HG03460 (cell line): ENCODE results near the gene LGALS8.

Experiments
- ATAC-seq: cut with Tn5 transposase; IDR thresholded peaks from one replicate; pipeline ENCODE4 v1.9.1; 2021; ENCODE audit not compliant: unreplicated experiment

Gene LGALS8

DNA sequence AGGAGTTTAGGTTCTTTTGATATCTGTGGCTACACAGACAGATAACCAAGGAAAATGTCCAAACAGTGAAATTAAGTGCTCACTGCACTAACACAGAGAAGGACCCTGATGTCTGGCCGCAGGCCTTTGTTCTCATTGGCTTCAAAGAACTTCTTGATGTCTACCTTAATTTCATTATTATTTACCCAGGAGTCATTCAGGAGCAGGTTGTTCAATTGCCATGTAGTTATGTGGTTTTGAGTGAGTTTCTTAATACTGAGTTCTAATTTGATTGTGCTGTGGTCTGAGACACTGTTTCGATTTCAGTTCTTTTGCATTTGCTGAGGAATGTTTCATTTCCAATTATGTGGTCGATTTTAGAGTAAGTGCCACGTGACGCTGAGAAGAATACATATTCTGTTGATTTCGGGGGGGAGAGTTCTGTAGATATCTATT is 15.2 kb upstream of the LGALS8 start:
- no peak for ATAC-seq

GRCh38 chr1:236509203-236509602 is 14.6 kb upstream of the LGALS8 start:
- ATAC-seq, result no peak

DNA sequence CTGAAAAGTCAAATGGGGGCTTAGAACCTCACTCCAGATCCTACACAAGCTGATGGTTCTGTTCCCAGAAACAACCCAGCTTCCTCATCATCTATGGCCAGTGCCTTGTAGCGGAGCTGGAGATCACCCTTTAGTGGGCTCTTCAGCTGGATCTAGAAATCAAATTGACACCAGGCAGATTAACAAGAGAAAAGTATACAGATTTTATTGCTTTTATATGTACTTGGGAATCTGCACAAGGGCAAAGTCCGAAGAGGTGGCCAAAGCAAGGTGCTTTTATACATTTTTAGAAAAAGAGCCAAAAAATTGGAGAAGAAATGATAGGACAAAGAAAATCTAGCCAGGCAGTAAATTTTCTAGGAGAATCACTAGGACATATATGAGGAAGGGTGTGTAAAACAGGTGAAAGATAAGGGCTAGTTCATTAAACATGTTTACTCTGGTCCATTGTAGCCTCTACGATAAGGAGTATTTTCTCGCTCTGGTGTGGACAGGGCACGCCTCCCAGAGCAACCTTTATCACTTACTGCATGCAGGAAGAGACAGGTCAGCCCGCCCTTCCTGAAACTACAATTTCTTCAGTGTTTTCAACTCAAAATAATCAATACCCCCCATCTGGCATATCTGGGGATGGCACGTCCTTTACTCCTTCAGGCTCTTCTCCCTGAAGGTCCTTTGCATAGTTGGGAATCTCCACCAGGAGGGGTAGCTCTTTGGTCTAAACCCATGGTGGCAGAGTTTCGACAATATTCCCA is 14.0 kb upstream of the LGALS8 start:
- ATAC-seq, result no peak

- no peak for ATAC-seq
Observed at GRCh38 chr1:236511735-236512418, 11.9 kb upstream of the LGALS8 start.

DNA sequence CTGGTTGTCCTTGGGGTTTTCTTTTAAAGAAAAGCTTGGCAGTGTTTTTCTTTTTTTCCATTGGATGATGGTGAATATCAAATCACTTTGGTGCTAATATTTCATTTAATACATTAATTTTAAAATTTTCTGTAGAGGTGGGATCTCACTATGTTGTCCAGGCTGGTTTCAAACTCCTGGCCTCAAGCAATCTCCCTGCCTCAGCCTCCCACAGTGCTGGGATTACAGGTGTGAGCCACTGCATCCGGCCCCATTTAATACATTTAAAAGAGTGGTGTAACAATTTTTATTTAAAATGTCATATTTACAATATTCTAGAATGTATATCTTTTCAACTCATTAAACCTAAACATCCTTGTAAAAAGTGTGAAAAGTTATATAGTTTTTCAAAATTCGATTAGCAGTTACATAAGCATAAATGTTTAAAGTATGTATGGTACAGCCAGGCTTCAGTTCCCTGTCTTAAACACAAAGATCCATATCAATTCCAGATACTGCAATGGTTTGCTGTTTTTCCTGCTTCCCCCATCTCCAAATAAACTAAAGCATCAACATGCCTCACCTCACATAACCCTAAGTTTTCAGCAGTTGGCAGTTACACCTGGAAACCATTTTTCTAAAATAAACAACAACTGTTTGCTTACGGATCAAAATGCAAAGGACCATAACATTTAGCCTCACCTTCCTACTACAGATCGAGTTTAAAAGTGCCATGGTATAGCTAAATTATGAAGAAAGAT is 8.9 kb upstream of the LGALS8 start:
- no peak for ATAC-seq

GRCh38 chr1:236515443-236515958 is 8.3 kb upstream of the LGALS8 start:
- no peak for ATAC-seq

- no peak for ATAC-seq
Observed at GRCh38 chr1:236516929-236517704, 6.7 kb upstream of the LGALS8 start.

- ATAC-seq, result no peak
Observed at GRCh38 chr1:236518322-236518721, 5.5 kb upstream of the LGALS8 start.

DNA sequence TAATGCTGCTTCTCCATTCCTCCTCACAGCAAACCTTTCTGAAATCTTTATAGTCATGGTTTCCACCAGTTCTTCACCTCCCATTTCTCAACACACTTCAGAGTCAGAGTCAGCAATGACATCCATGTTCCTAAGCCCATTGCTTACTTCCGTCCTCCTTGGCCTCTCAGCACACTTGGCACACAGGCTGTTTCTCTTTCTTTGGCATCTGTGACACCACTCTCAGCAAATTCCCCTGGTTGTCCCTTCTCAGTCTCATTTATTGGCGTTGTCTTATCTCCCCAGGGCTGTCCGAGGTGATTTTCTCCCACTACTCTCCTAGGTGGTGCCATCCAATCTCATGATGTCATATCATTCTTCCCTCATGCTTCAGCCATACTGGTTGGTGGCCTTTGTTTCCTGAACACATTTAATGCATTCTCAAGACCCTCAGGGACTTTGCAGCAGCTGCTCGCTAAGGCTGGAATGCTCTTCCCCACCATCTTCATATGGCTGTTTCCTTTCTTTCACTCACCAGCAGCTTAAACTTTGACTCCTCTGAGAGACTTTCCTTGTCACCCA is 3.3 kb upstream of the LGALS8 start:
- ATAC-seq, result no peak

DNA sequence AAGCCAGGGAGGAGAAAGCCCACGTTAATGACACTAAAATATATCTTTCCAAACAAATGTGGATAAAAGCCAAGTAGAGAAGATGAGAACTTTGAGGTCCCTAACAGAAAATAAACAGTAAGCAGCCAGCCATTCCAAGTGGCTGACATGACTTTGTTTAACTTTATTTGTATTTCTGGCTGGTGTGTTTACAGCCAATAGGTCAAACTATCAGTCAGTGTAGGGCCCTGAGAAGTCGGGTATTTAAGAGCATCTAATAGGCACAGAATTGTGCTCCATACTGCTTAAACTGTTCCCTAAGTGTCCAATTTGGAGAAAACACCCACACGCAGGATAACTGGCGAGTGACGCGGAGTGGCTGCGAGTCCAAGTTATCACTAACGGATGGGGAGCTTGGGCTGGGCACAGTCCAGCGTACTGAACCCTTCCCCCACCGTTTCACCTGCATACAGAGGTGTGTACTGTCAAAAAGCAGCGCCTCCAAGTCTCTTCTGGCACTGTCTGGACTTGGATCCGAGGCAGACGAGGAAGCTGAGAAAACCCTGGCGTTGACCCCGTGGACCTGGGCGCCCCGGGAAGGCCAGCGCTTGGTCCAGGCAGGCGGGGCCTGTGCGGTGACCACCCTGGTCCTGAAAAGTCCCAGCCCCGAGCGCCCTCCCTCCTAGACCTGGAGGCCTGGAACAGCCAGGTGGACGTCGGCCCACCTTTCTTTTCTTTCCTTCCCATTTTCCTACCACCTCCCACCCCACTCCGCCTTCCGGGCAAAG is 662 bp upstream of the LGALS8 start:
- peak; percentile 1 for ATAC-seq

DNA sequence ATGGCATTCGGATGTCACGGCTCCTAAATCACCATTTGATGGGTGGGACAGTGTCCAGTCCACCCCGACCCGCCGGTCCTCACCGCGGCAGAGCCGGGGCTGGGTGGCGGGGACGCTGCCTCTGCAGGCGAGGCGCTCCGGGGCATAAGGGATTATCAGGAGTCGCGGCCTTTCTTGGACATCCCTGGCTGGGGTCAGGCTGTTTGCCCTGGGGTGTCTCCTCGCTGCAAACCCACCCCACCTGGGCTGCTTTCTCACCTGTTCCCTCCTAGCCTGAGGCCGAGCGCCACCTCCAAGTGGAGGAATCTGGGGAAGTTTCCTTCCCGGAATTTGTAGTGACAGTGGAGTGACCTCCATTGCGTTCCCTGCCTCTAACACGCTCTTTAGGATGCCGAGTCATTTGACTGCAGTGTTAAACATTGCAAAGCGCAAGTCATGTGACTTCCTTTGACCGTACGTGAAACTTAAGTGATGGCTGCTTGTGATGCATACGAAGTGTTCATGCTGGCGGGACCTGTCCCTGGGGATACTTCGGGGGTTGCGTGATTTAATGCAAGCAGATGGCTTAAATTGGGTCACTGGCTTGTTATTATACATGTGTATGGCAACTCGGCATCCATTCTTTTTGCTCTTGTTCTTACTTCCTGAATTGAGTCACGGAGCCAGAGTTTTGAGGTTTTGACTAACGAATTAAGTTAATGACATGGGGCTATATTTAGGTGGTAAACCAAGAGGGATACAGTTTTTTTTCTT is 536 bp downstream of the LGALS8 start:
- peak; percentile 91 for ATAC-seq

DNA sequence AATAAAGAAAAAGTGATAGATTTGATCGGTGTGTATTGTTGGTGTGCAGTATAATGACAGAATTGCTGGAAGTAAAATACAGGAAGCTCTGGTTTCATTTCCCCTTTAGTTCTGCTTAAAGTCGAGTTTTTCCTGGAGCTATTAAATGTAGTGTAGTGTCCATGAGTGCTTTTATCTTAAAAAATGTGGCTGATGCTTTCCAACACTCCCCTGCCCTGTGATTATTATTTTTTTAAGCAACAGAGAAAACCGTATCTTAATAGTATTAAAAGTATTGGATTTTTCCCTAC is 1.1 kb downstream of the LGALS8 start:
- ATAC-seq, result peak; percentile 0

DNA sequence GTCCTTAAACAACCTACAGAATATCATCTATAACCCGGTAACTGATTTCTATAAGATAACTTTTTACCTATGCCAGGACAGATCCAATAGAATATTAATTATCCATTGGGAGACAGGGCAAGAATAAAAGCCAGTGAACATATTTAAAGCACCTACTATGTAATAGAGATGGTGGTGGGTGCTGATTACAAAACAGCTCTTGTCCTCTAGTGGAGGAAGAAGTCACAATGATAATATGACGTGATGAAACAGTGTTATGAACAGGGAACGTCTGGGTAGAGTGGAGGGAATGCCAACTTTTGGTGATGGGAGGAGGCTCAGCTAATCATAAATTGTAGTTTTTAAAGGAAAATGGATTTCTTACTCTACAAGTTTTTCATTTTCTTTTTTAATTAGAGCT is 2.3 kb downstream of the LGALS8 start:
- ATAC-seq, result no peak

DNA sequence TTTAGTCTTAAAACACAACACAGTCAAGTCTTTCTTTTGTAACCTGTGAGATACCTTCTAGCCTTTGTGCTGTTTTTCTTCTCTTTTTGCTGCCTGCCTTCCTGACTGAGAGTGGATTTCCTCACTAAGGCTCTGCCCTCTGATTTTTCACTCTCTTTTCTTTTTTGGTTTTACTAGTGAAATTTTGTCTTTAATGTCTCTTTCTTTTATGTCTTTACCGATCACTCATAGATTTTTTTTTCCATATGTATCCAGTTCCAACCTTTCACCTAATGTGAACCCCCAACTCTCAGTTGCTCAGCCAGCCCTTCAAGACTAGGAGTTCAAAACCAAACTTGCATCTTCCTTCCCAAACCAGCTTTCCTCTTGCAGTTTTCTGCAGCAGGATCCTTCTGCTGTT is 6.5 kb downstream of the LGALS8 start:
- no peak for ATAC-seq

- no peak for ATAC-seq
Observed at GRCh38 chr1:236530959-236531358, 7.2 kb downstream of the LGALS8 start.

- no peak for ATAC-seq
Observed at GRCh38 chr1:236532850-236533249, 9.1 kb downstream of the LGALS8 start.

- ATAC-seq, result no peak
Observed at GRCh38 chr1:236534151-236534651, 10.4 kb downstream of the LGALS8 start.

- no peak for ATAC-seq
Observed at GRCh38 chr1:236535190-236535589, 11.4 kb downstream of the LGALS8 start.

DNA sequence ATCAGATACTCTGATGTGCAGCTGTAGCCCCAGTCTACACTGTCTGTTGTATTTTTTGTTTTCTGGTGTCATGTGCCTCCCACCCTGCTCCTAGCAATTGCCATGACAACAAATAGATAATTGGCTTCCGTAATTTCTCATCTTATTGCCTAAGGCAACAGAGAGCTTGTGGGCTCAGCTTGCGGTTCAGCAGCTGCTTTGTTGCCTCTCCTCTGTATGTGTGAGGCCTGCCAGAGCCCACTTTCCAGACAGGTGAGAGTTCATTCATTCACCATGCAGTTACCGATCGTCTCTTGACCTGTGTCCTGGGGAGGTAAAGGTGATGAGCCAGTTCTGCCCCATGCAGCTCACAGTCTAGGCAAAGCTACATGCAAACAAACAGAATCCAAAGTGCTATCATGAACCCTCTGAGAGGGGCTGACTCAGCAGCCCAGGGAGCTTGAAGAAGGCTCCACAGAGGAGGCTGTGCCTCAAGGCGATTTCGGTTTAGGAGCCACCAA is 11.9 kb downstream of the LGALS8 start:
- no peak for ATAC-seq
